IMR-90 (cell line): ENCODE results near the gene NTNG2. TPM values are rescaled to one million over a fixed set of nuclear protein-coding genes. Genes with fewer than 3 reads are reported as not detected.

ENCODE experiments used
- ATAC-seq: fragments of 200-7000 bp; cut with Tn5 transposase; 2 replicates; pipeline ENCODE4 v1.9.1; 2020; ENCODE audit warnings: low read depth, mild to moderate bottlenecking, moderate library complexity
- BruUV-seq: library from RNA; stranded (reverse); fragments of 400-500 nt; replicated peaks from 2 replicates; lab custom pipeline; 2021; lab: Mats Ljungman, UMichigan
- CTCF ChIA-PET: fragments of 300-600 bp; formaldehyde crosslinking; extraction: SDS; loops from one replicate; lab custom pipeline; 2021; ENCODE audit warnings: antibody characterized with exemption; lab: Yijun Ruan, JAX
- POLR2A ChIA-PET: fragments of 300-600 bp; sonication (Branson Sonifier 250); formaldehyde crosslinking; loops from one replicate; lab custom pipeline; 2022; ENCODE audit warnings: antibody characterized with exemption; ENCODE audit not compliant: unreplicated experiment; lab: Charles Lee
- DNase-seq: peaks from one replicate; pipeline ENCODE4 v3.0.0; 2013
- H2AFZ ChIP-seq: replicated peaks from 2 replicates; pipeline ENCODE3; 2013; ENCODE audit warnings: low read length, mild to moderate bottlenecking; ENCODE audit not compliant: poor library complexity
- H2AK5ac ChIP-seq: 2 replicates; pipeline ENCODE4 v1.6.1; 2013; ENCODE audit warnings: low read depth, low read length, inconsistent platforms
- H2AK9ac ChIP-seq: replicated peaks from 2 replicates; pipeline ENCODE3; 2013; ENCODE audit warnings: mild to moderate bottlenecking, low read depth, low read length, moderate library complexity; ENCODE audit not compliant: poor library complexity
- H2BK120ac ChIP-seq: 2 replicates; pipeline ENCODE4 v1.6.1; 2013; ENCODE audit warnings: low read depth, low read length, inconsistent platforms
- H2BK15ac ChIP-seq: 3 replicates; pipeline ENCODE4 v1.6.1; 2013; ENCODE audit warnings: low read depth, low read length, inconsistent platforms
- H2BK20ac ChIP-seq: 2 replicates; pipeline ENCODE4 v1.6.1; 2013; ENCODE audit warnings: low read depth, mild to moderate bottlenecking, inconsistent platforms, low read length, moderate library complexity
- H2BK5ac ChIP-seq: 2 replicates; pipeline ENCODE4 v1.6.1; 2013; ENCODE audit warnings: mild to moderate bottlenecking, low read depth, low read length, inconsistent platforms; ENCODE audit not compliant: poor library complexity, severe bottlenecking
- H3K14ac ChIP-seq: replicated peaks from 2 replicates; pipeline ENCODE4 v1.6.1; 2013; ENCODE audit warnings: low read depth, low read length, inconsistent platforms
- H3K18ac ChIP-seq: 2 replicates; pipeline ENCODE4 v1.6.1; 2013; ENCODE audit warnings: low read depth, low read length, control low read depth
- H3K23ac ChIP-seq: 2 replicates; pipeline ENCODE4 v1.6.1; 2013; ENCODE audit warnings: low read depth, low read length, inconsistent platforms
- H3K27ac ChIP-seq: 2 replicates; pipeline ENCODE4 v1.5.1; 2013; ENCODE audit warnings: mild to moderate bottlenecking, control low read depth, low read length; ENCODE audit not compliant: insufficient read depth
- H3K27me3 ChIP-seq: 2 replicates; pipeline ENCODE4 v1.6.1; 2013; ENCODE audit warnings: low read length; ENCODE audit not compliant: control insufficient read depth, insufficient read depth
- H3K36me3 ChIP-seq: 2 replicates; pipeline ENCODE4 v1.6.1; 2013; ENCODE audit warnings: low read length, mixed read lengths; ENCODE audit not compliant: control insufficient read depth, insufficient read depth
- H3K4ac ChIP-seq: 2 replicates; pipeline ENCODE4 v1.6.1; 2013; ENCODE audit warnings: low read depth, low read length, inconsistent platforms
- H3K4me1 ChIP-seq: 2 replicates; pipeline ENCODE4 v1.6.1; 2013; ENCODE audit warnings: low read length, mixed read lengths; ENCODE audit not compliant: control insufficient read depth, insufficient read depth
- H3K4me2 ChIP-seq: 2 replicates; pipeline ENCODE4 v1.6.1; 2013; ENCODE audit warnings: low read depth, mild to moderate bottlenecking, control low read depth, low read length, moderate library complexity
- H3K4me3 ChIP-seq: 2 replicates; pipeline ENCODE4 v1.5.1; 2013; ENCODE audit warnings: low read depth, mild to moderate bottlenecking, control low read depth, low read length, moderate library complexity; ENCODE audit not compliant: insufficient read depth
- H3K56ac ChIP-seq: 2 replicates; pipeline ENCODE4 v1.6.1; 2013; ENCODE audit warnings: low read length, inconsistent platforms; ENCODE audit not compliant: insufficient read depth; ENCODE audit errors: extremely low read depth
- H3K79me1 ChIP-seq, 2 experiments: 2 replicates each; pipeline ENCODE4 v1.6.1; 2013; ENCODE audit warnings: low read length in 2 of 2, inconsistent platforms in 1 of 2, low read depth in 1 of 2
- H3K9ac ChIP-seq: 2 replicates; pipeline ENCODE4 v1.6.1; 2013; ENCODE audit warnings: low read depth, low read length, control low read depth
- H3K9me1 ChIP-seq: 2 replicates; pipeline ENCODE4 v1.6.1; 2013; ENCODE audit warnings: low read length, inconsistent platforms; ENCODE audit not compliant: insufficient read depth
- H3K9me3 ChIP-seq: 2 replicates; pipeline ENCODE4 v1.6.1; 2013; ENCODE audit warnings: low read length; ENCODE audit not compliant: control insufficient read depth, insufficient read depth
- H4K20me1 ChIP-seq: 2 replicates; pipeline ENCODE4 v1.6.1; 2013; ENCODE audit warnings: low read length, inconsistent platforms; ENCODE audit not compliant: insufficient read depth
- H4K5ac ChIP-seq: 2 replicates; pipeline ENCODE4 v1.6.1; 2013; ENCODE audit warnings: mild to moderate bottlenecking, low read depth, low read length, control low read depth
- H4K8ac ChIP-seq, 2 experiments: 2 replicates each; pipeline ENCODE4 v1.6.1; 2013; ENCODE audit warnings: low read depth in 2 of 2, low read length in 2 of 2, control low read depth in 1 of 2, inconsistent platforms in 1 of 2
- H4K91ac ChIP-seq: 2 replicates; pipeline ENCODE4 v1.6.1; 2013; ENCODE audit warnings: low read depth, low read length, inconsistent platforms; ENCODE audit not compliant: insufficient read depth
- BHLHE40 ChIP-seq: fragments of 150-350 bp; IDR thresholded peaks from 2 replicates; pipeline ENCODE4 v1.6.1; 2016; ENCODE audit warnings: mild to moderate bottlenecking, low read depth, low read length
- CEBPB ChIP-seq: IDR thresholded peaks from 2 replicates; pipeline ENCODE4 v1.6.1; 2012; ENCODE audit warnings: low read depth, low read length, improper control_type of control experiment
- CHD1 ChIP-seq: IDR thresholded peaks from 2 replicates; pipeline ENCODE4 v1.6.1; 2012; ENCODE audit warnings: low read depth, low read length, improper control_type of control experiment
- CTCF ChIP-seq: conservative IDR thresholded peaks from 2 replicates; pipeline ENCODE4 v1.5.1; 2012; ENCODE audit warnings: mild to moderate bottlenecking, low read depth, low read length, improper control_type of control experiment
- MAFK ChIP-seq: IDR thresholded peaks from 2 replicates; pipeline ENCODE4 v1.6.1; 2012; ENCODE audit warnings: low read depth, low read length, improper control_type of control experiment
- MAZ ChIP-seq: IDR thresholded peaks from 2 replicates; pipeline ENCODE4 v1.6.1; 2012; ENCODE audit warnings: low read depth, mild to moderate bottlenecking, low read length, improper control_type of control experiment, moderate library complexity, borderline replicate concordance
- MXI1 ChIP-seq: IDR thresholded peaks from 2 replicates; pipeline ENCODE4 v1.6.1; 2012; ENCODE audit warnings: low read depth, mild to moderate bottlenecking, low read length, moderate library complexity, borderline replicate concordance
- POLR2A ChIP-seq: IDR thresholded peaks from 2 replicates; pipeline ENCODE4 v1.6.1; 2012; ENCODE audit warnings: mild to moderate bottlenecking, low read depth, low read length
- RAD21 ChIP-seq: IDR thresholded peaks from 2 replicates; pipeline ENCODE4 v1.6.1; 2012; ENCODE audit warnings: low read length, improper control_type of control experiment
- RCOR1 ChIP-seq: IDR thresholded peaks from 2 replicates; pipeline ENCODE4 v1.6.1; 2012; ENCODE audit warnings: mild to moderate bottlenecking, low read length, improper control_type of control experiment; ENCODE audit not compliant: insufficient replicate concordance
- RFX5 ChIP-seq: IDR thresholded peaks from 2 replicates; pipeline ENCODE4 v1.8.0; 2012; ENCODE audit warnings: low read depth, mild to moderate bottlenecking, low read length, moderate library complexity
- SMC3 ChIP-seq: fragments of 150-350 bp; IDR thresholded peaks from 2 replicates; pipeline ENCODE4 v1.6.1; 2016; ENCODE audit warnings: low read depth, mild to moderate bottlenecking, antibody characterized with exemption, low read length, moderate library complexity
- USF2 ChIP-seq: fragments of 150-350 bp; IDR thresholded peaks from 2 replicates; pipeline ENCODE4 v1.6.1; 2017; ENCODE audit warnings: mild to moderate bottlenecking, antibody characterized with exemption, low read length, low read depth
- WGBS, 2 experiments: methylation state at CpG; one replicate each; pipeline versions ENCODE4 v1.1.5 to v1.1.7; 2013; ENCODE audit warnings: missing lambda C conversion rate in 2 of 2; ENCODE audit not compliant: insufficient read length in 1 of 2; ENCODE audit errors: extremely low coverage in 2 of 2; 5-methylcytosine and 5-hydroxymethylcytosine counted together
- dilution Hi-C: fragments of 300-500 bp; cut with HindIII; formaldehyde crosslinking; loops from one replicate; pipeline ENCODE4 v1.14.3; 2018; ENCODE audit warnings: low sequenced_read_pairs; ENCODE audit not compliant: unreplicated experiment
- in situ Hi-C: fragments of 300-500 bp; cut with MboI; formaldehyde crosslinking; loops from 3 replicates; pipeline ENCODE4 v1.14.3; 2019; ENCODE audit warnings: low sequenced_read_pairs, inconsistent platforms, mixed read lengths
- intact Hi-C: fragments of 100-400 bp; cut with micrococcal nuclease; formaldehyde crosslinking; loops from 2 replicates; pipeline ENCODE4 v1.10.0; 2022
- polyA plus RNA-seq, 3 experiments: library from polyadenylated mRNA; depleted of rRNA; stranded (reverse); fragments of >200 nt; gene quantifications; 2 replicates each; pipeline ENCODE4 v1.2.3, GENCODE V29; 2012; ENCODE audit warnings: low replicate concordance in 1 of 3
- total RNA-seq: library from RNA; depleted of rRNA; stranded (reverse); fragments of >200 nt; gene quantifications from 2 replicates; pipeline ENCODE4 v1.2.3, GENCODE V29; 2012

NTNG2 gene
- total and polyA plus RNA-seq, 2 of the 4 experiments (the other 2 are of a cell fraction): 0.54 to 0.84 TPM

GRCh38 chr9:132283165-132283564 is 121.3 kb downstream of the NTNG2 start:
- ATAC-seq (no peak), DNase-seq (peak; percentile 34)
- Histone ChIP-seq H2BK120ac (no peak overlapping the region), H3K4me1 (peaks cover 11% of the 10 kb centered on the region), H2AFZ (no peak overlapping the region), H2BK5ac (no peak overlapping the region), H3K27me3 (no peaks in the 10 kb centered on the region), H3K14ac (no peak overlapping the region), H2BK20ac (no peak overlapping the region), H3K4ac (0 out of 2 replicates have a peak overlapping the region, but pooled peaks have one; percentile 6), H4K91ac (no peak overlapping the region), H3K23ac (no peak overlapping the region; the same call in 1 of the 2 replicates), H3K9me3 (no peaks in the 10 kb centered on the region), H3K56ac (no peak overlapping the region), H2AK9ac (no peak overlapping the region), H3K36me3 (peaks cover 43% of the 10 kb centered on the region), H3K9ac (no peak overlapping the region), H3K18ac (no peak overlapping the region), H3K27ac (no peak overlapping the region), H3K79me1 (peaks cover 23 to 28% of the 10 kb centered on the region in 2 experiments), H2AK5ac (no peak overlapping the region), H4K5ac (peak overlapping the region; percentile 36; the same call in 1 of the 2 replicates), H4K8ac (no peak overlapping the region), H2BK15ac (no peak overlapping the region), H4K20me1 (peaks cover 32% of the 10 kb centered on the region), H3K4me2 (no peak overlapping the region), H3K4me3 (no peak overlapping the region), H3K9me1 (peaks cover 13% of the 10 kb centered on the region)
- in situ Hi-C loops: no loop called here
- dilution Hi-C loops: no loop called here
- POLR2A ChIA-PET: no interaction called here
- no CpG with 5 or more reads among the region's 4 CpGs for WGBS, 2 experiments
- intact Hi-C loops: no loop called here
- CTCF ChIA-PET: no interaction called here
- no TSS peak for BruUV-seq
- TF ChIP-seq MAZ (no peak), SMC3 (no peak), RAD21 (no peak), CEBPB (no peak), POLR2A (no peak), MXI1 (no peak), CHD1 (no peak), RCOR1 (no peak), BHLHE40 (no peak), USF2 (no peak), RFX5 (no peak), MAFK (no peak), CTCF (no peak)
